Left lung (tissue), 10 donors: ENCODE data around the gene KCNK10. TPM values are rescaled to one million over a fixed set of nuclear protein-coding genes. Genes with fewer than 3 reads are reported as not detected.

Experiments
- ATAC-seq: fragments of 200-7000 bp; cut with Tn5 transposase; one replicate; pipeline ENCODE4 v1.9.1; 2020; ENCODE audit warnings: moderate library complexity
- DNase-seq, 4 donors: peaks; one replicate each; pipeline ENCODE4 v3.0.0-alpha.2; 2013 to 2020
- H3K27ac ChIP-seq, 2 donors: fragments of 200-600 bp; sonication (generic) in 1 of 2; one replicate each; pipeline versions ENCODE4 v1.5.0 to v1.8.0; 2020 to 2021
- H3K27me3 ChIP-seq, 2 donors: fragments of 200-600 bp; sonication (generic) in 1 of 2; one replicate each; pipeline versions ENCODE4 v1.5.0 to v1.8.0; 2020 to 2021
- H3K36me3 ChIP-seq, 2 donors: fragments of 200-600 bp; sonication (generic) in 1 of 2; one replicate each; pipeline versions ENCODE4 v1.5.0 to v1.8.0; 2020 to 2021
- H3K4me1 ChIP-seq, 2 donors: fragments of 200-600 bp; one replicate each; pipeline ENCODE4 v1.8.0; 2021
- H3K4me3 ChIP-seq, 2 donors: fragments of 200-600 bp; sonication (generic) in 1 of 2; one replicate each; pipeline versions ENCODE4 v1.5.0 to v1.8.0; 2020 to 2021; ENCODE audit warnings: mild to moderate bottlenecking in 1 of 2
- H3K9me3 ChIP-seq, 2 donors: fragments of 200-600 bp; sonication (generic) in 1 of 2; one replicate each; pipeline versions ENCODE4 v1.5.0 to v1.8.0; 2020 to 2021
- CTCF ChIP-seq, 2 donors: fragments of 200-600 bp; sonication (generic) in 1 of 2; IDR thresholded peaks; one replicate each; pipeline versions ENCODE4 v1.5.0 to v1.8.0; 2021; ENCODE audit warnings: antibody characterized with exemption in 2 of 2
- intact Hi-C, 2 donors: fragments of 100-400 bp; cut with DNase I; formaldehyde crosslinking; loops; one replicate each; pipeline versions ENCODE4 v1.11.2 to v1.14.2; 2022
- polyA plus RNA-seq, 6 donors: library from polyadenylated mRNA; unstranded; fragments of 120-200 nt; gene quantifications; one replicate each; pipeline ENCODE4 v1.2.1, GENCODE V29; 2013; ENCODE audit not compliant: insufficient read length in 6 of 6
- total RNA-seq, 2 donors: library from RNA; stranded (reverse); fragmentation: NEBNext Ultra II Directional; extraction: Animal tissue kit (Norgen Biotek cat#: 25700); gene quantifications; one replicate each; pipeline ENCODE4 v1.2.1, GENCODE V29; 2021
- donor health status: DM: no; HTN: yes; CAD: no.
- donor health status: DM: no; HTN: no; CAD: no.

KCNK10 gene
- total and polyA plus RNA-seq, 8 donors = 0.13 to 0.21 (median 0.16) TPM; not detected in 2

- no peak for ATAC-seq
- peaks cover 54 to 100% of the 10 kb centered on the region in 2 donors for H3K27me3 ChIP-seq
- no peak for TF ChIP-seq CTCF (IDR thresholded peaks at IDR 0.05)
- H3K4me1 ChIP-seq = peaks cover 0 to 16% of the 10 kb centered on the region in 2 donors
- H3K9me3 ChIP-seq = no peaks in the 10 kb centered on the region
- peak in 1 of 4 donors; percentile 23 for DNase-seq
- H3K4me3 ChIP-seq = no peak overlapping the region
- intact Hi-C loops = no loop called here
- no peaks in the 10 kb centered on the region for H3K36me3 ChIP-seq
- no peak overlapping the region for H3K27ac ChIP-seq
These were observed 1.2 kb downstream of the KCNK10 start for GRCh38 chr14:88321692-88322503.

DNA sequence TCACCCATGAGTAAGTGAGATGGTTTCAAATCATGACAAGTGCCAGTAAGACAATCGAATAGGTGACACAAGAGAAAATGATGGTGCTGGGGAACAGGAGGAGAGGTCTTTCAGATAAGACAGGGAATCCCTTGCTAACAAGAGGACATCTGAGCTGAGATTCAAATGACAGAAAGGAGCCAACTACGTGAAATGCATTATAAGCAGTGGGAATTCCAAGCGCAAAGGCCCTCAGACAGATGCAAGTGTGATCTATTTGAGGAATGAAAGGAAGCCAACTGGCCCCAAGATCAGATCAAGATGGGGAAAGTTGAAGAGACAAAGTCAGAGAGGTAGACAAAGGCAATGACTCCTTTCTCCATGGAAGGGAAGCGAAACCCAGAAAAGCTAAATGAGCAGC is 4.7 kb downstream of the KCNK10 start:
- ATAC-seq (no peak), DNase-seq (no peak)
- H3K27ac ChIP-seq = no peak overlapping the region
- H3K27me3 ChIP-seq = peaks cover 22 to 72% of the 10 kb centered on the region in 2 donors
- intact Hi-C loops = no loop called here
- H3K4me1 ChIP-seq = peaks cover 0 to 9% of the 10 kb centered on the region in 2 donors
- no peaks in the 10 kb centered on the region for H3K36me3 ChIP-seq
- no peak for TF ChIP-seq CTCF (IDR thresholded peaks at IDR 0.05)
- peaks cover 0 to 3% of the 10 kb centered on the region in 2 donors for H3K9me3 ChIP-seq
- no peak overlapping the region for H3K4me3 ChIP-seq

DNA sequence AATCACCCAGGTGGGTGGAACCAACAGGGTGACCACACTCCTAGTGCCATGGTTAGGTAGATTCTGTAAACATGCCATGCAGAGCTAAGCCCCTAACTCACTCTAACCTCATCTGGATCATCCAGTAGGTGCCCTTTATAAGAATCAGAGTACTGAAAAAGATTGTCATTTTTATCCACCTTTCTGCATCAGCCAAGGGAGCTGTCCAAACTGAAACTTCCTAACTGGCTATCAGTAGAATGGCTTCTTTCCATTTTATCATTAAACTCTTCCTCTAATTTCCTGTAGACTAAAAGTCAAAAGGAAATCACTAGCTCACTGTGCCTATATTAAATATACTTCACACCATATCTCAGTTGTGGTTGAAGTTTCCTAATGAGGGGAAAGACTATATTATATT is 6.5 kb downstream of the KCNK10 start:
- Histone ChIP-seq H3K27me3 (peaks cover 9 to 54% of the 10 kb centered on the region in 2 donors), H3K9me3 (peaks cover 0 to 9% of the 10 kb centered on the region in 2 donors), H3K27ac (no peak overlapping the region), H3K4me1 (no peaks in the 10 kb centered on the region), H3K36me3 (no peaks in the 10 kb centered on the region), H3K4me3 (no peak overlapping the region)
- no peak for ATAC-seq
- no peak for DNase-seq
- TF ChIP-seq CTCF (IDR thresholded peaks at IDR 0.05) = no peak
- intact Hi-C loops = no loop called here

DNA sequence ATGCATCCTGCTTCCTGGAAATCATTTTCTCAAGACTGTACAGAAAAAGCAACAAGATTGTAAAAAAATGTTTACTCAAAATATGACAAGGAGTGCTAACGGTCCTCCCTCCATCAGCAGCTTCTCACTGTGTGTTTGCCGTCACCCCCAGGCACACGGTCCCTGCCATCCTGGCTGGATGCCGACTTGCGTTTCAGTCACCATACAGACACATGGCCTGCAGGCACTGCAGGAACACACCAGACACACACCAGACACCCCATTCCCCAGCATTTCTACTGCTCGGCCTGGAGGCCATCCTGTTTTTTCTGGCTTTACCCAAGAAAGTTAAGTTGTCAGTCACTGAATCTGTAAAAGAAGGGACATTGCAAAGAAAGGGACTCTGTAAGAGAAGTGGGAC is 10.8 kb downstream of the KCNK10 start:
- H3K4me1 ChIP-seq = no peaks in the 10 kb centered on the region
- intact Hi-C loops = no loop called here
- no peak for DNase-seq
- no peaks in the 10 kb centered on the region for H3K36me3 ChIP-seq
- no peak for ATAC-seq
- peaks cover 0 to 9% of the 10 kb centered on the region in 2 donors for H3K9me3 ChIP-seq
- no peak overlapping the region for H3K4me3 ChIP-seq
- peaks cover 0 to 11% of the 10 kb centered on the region in 2 donors for H3K27me3 ChIP-seq
- no peak overlapping the region for H3K27ac ChIP-seq
- TF ChIP-seq CTCF (IDR thresholded peaks at IDR 0.05) = no peak

DNA sequence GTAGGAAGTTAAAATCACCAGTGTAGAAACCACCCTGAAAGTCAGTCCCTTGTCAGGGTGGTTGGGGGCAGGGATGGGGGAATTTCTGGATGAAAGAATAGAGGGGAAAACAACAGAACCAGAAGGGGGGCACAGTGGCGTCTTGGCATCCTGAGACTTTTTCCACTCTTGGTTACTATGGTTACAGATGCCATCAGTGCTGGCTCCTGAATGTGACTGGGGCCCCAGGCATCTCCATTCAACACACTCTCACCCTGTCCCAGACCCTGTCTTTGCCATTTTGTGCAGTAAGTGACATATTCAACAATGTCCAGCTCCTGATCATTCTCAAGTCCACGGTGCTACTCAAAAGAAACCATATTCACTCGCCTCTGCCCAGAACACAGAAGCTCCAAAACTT is 11.3 kb downstream of the KCNK10 start:
- no peak for DNase-seq
- intact Hi-C loops = no loop called here

More for the DNA sequence above, 11.3 kb downstream of the KCNK10 start:
- H3K4me3 ChIP-seq = no peak overlapping the region
- H3K36me3 ChIP-seq = no peaks in the 10 kb centered on the region
- no peak overlapping the region for H3K27ac ChIP-seq
- TF ChIP-seq CTCF (IDR thresholded peaks at IDR 0.05) = no peak
- peaks cover 0 to 9% of the 10 kb centered on the region in 2 donors for H3K9me3 ChIP-seq
- ATAC-seq = no peak
- peaks cover 0 to 6% of the 10 kb centered on the region in 2 donors for H3K27me3 ChIP-seq
- no peaks in the 10 kb centered on the region for H3K4me1 ChIP-seq
